Measurements from ENCODE around the gene PRPF40B. TPM values are rescaled to one million over a fixed set of nuclear protein-coding genes. Genes with fewer than 3 reads are reported as not detected.

PRPF40B gene
- total and polyA plus RNA-seq, 2 of the 13 experiments (the other 11 are each of a cell fraction or from before 2014, with no cell fraction given): 5.0 to 7.8 TPM

DNA sequence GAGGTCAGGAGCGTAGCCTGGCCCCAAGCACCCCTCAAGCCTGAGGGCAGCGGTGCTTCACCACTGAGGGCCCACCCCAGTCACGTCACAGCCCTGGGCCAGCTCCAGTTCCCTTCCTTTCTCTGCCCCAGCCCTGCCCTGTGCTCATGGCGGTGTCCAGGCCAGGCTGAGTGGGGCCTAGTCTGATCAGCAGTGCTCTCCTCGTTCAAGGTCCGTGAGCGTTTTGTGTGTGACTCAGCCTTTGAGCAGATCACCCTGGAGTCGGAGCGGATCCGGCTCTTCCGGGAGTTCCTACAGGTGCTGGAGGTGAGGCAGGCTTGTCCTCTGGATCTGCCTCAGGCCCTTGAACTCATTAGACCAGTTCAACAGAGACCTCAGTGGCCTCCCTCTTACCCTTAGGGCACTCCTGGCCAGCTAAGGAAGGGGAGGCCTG is 19.0 kb downstream of the PRPF40B start (continued):
- TF ChIP-seq, protein P1, sequence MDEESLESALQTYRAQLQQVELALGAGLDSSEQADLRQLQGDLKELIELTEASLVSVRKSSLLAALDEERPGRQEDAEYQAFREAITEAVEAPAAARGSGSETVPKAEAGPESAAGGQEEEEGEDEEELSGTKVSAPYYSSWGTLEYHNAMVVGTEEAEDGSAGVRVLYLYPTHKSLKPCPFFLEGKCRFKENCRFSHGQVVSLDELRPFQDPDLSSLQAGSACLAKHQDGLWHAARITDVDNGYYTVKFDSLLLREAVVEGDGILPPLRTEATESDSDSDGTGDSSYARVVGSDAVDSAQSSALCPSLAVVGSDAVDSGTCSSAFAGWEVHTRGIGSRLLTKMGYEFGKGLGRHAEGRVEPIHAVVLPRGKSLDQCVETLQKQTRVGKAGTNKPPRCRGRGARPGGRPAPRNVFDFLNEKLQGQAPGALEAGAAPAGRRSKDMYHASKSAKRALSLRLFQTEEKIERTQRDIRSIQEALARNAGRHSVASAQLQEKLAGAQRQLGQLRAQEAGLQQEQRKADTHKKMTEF (CRISPR knock-in tag; IDR thresholded peaks at IDR 0.05): peak; percentile 22; the same call in 1 of the 2 replicates
- TF ChIP-seq ARNTL (CRISPR knock-in tag; IDR thresholded peaks at IDR 0.05): no peak
- TF ChIP-seq HMGA1 (CRISPR knock-in tag; conservative IDR thresholded peaks at IDR 0.05): no peak
- TF ChIP-seq ZNF703 (CRISPR knock-in tag; IDR thresholded peaks at IDR 0.05; ENCODE audit: borderline replicate concordance): no peak
- TF ChIP-seq, protein P2, sequence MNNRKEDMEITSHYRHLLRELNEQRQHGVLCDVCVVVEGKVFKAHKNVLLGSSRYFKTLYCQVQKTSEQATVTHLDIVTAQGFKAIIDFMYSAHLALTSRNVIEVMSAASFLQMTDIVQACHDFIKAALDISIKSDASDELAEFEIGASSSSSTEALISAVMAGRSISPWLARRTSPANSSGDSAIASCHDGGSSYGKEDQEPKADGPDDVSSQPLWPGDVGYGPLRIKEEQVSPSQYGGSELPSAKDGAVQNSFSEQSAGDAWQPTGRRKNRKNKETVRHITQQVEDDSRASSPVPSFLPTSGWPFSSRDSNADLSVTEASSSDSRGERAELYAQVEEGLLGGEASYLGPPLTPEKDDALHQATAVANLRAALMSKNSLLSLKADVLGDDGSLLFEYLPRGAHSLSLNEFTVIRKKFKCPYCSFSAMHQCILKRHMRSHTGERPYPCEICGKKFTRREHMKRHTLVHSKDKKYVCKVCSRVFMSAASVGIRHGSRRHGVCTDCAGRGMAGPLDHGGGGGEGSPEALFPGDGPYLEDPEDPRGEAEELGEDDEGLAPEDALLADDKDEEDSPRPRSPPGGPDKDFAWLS (CRISPR knock-in tag; IDR thresholded peaks at IDR 0.05; ENCODE audit: borderline replicate concordance): no peak
- no peak for TF ChIP-seq MTF2 (CRISPR knock-in tag; IDR thresholded peaks at IDR 0.05; ENCODE audit: borderline replicate concordance)
- TF ChIP-seq FOSL1 (CRISPR knock-in tag; IDR thresholded peaks at IDR 0.05; ENCODE audit: borderline replicate concordance): peak; percentile 72; the same call in 1 of the 2 replicates
- TF ChIP-seq, protein P3, sequence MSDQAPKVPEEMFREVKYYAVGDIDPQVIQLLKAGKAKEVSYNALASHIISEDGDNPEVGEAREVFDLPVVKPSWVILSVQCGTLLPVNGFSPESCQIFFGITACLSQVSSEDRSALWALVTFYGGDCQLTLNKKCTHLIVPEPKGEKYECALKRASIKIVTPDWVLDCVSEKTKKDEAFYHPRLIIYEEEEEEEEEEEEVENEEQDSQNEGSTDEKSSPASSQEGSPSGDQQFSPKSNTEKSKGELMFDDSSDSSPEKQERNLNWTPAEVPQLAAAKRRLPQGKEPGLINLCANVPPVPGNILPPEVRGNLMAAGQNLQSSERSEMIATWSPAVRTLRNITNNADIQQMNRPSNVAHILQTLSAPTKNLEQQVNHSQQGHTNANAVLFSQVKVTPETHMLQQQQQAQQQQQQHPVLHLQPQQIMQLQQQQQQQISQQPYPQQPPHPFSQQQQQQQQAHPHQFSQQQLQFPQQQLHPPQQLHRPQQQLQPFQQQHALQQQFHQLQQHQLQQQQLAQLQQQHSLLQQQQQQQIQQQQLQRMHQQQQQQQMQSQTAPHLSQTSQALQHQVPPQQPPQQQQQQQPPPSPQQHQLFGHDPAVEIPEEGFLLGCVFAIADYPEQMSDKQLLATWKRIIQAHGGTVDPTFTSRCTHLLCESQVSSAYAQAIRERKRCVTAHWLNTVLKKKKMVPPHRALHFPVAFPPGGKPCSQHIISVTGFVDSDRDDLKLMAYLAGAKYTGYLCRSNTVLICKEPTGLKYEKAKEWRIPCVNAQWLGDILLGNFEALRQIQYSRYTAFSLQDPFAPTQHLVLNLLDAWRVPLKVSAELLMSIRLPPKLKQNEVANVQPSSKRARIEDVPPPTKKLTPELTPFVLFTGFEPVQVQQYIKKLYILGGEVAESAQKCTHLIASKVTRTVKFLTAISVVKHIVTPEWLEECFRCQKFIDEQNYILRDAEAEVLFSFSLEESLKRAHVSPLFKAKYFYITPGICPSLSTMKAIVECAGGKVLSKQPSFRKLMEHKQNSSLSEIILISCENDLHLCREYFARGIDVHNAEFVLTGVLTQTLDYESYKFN (CRISPR knock-in tag; conservative IDR thresholded peaks at IDR 0.05): peak; percentile 84
- TF ChIP-seq NKX3-1 (CRISPR knock-in tag; IDR thresholded peaks at IDR 0.05): no peak
- TF ChIP-seq, protein P4, sequence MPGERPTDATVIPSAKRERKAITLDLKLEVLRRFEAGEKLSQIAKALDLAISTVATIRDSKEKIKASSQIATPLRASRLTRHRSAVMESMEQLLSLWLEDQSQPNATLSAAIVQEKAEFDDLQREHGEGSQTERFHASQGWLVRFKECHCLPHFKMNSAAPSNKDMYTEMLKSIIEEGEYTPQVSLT (CRISPR knock-in tag; IDR thresholded peaks at IDR 0.05; ENCODE audit: borderline replicate concordance, low read depth): no peak

All from HepG2 (cell line).